Subcutaneous preadipocyte (primary cell): Measurements from ENCODE around the gene TXLNG. TPM values are rescaled to one million over a fixed set of nuclear protein-coding genes. Genes with fewer than 3 reads are reported as not detected.

ENCODE experiments used
- small RNA-seq: library from RNA; depleted of rRNA; stranded (forward); fragments of <200 nt; gene quantifications from one replicate; pipeline ENCODE3, GENCODE V24; 2012
- total RNA-seq: library from RNA; depleted of rRNA; stranded (reverse); fragments of >200 nt; gene quantifications from 2 replicates; pipeline ENCODE4 v1.2.3, GENCODE V29; 2012

Gene TXLNG
- 10.3 and 14.7 TPM in 2 replicates for total RNA-seq

DNA sequence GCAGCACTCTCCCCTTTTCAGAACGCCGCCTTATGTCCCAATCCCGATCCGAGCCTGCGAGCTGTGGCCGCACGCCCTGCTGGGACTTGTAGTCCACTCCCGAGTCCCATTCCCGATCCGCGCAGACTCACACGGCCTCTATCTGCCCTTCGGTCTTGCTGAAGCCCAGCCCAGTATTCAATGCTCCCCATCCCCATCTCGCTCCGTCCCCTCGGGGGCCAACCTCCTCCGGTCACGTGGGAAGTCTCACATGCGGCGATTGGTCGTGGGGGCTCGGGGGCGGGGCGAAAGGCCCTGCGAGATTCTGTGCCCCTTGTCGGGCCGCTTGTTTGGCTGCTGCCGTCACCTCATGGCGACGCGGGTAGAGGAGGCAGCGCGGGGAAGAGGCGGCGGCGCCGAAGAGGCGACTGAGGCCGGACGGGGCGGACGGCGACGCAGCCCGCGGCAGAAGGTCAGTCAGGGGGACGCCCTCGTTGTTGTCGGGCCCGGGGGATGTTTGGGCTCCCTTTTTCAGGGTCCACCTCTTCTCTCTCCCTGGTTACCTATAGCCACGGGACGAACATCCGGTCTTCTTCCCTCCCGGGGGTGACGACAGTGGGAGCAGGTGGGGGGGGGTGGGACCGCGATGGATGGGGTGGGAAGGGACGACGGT is at the start of gene TXLNG:
Gene TXLNG, plus strand, starts transcription at position 328 of the 652 bp plus-strand sequence. Its CDS starts 22 bp downstream, at position 350.

GRCh38 chrX:16870095-16870861 is 84.0 kb downstream of the TXLNG start, which contains the start of gene RBBP7:
TSS of gene RBBP7 (minus strand) at chrX:16870362. CDS start at chrX:16870053, 309 bp downstream.

Small RNA genes lying within 50 kb of the gene (small RNA-seq; reads per million reads assigned to genes)
- gene RNU4-6P (not detected), gene RNU7-56P (not detected), gene RPL12P49 (not detected)

Other genes with a start within 250 kb of the TXLNG start
- not detected in 2 replicates for gene S100G, start 136.3 kb upstream of the TXLNG start, total RNA-seq
- gene CTPS2, start 73.8 kb upstream of the TXLNG start, total RNA-seq = 6.6 and 10.6 TPM in 2 replicates
- gene SYAP1, start 66.9 kb upstream of the TXLNG start, total RNA-seq = 29.0 and 38.5 TPM in 2 replicates
- gene RBBP7, start 83.9 kb downstream of the TXLNG start, total RNA-seq = 102 and 129 TPM in 2 replicates
- gene REPS2, start 160.2 kb downstream of the TXLNG start, total RNA-seq = 0.37 and 0.39 TPM in 2 replicates